Cardiac fibroblast (primary cell): Measurements from ENCODE around the gene CALR3.
"Not testable (repeated sequence)": the region's sequence is repeated elsewhere in the genome, so short reads cannot be mapped to it uniquely, and the experiment has no call there.

Experiments
- DNase-seq, 2 donors: peaks; one replicate each; pipeline versions ENCODE4 v3.0.0 to v3.0.0-alpha.2; 2010; ENCODE audit warnings: low read depth in 2 of 2
- H3K4me3 ChIP-seq, 2 donors: replicated peaks in 1 of 2; 1 replicate in 1 of 2; 2 replicates in 1 of 2; pipeline ENCODE4 v1.5.1; 2011; ENCODE audit warnings: low read depth in 2 of 2, low read length in 2 of 2, mild to moderate bottlenecking in 2 of 2, moderate library complexity in 1 of 2
- TF ChIP-seq, protein P1 (sequence below): IDR thresholded peaks from one replicate; pipeline ENCODE4 v1.5.1; 2011; ENCODE audit warnings: low read depth, mild to moderate bottlenecking, low read length, inconsistent platforms

The CALR3 gene

DNA sequence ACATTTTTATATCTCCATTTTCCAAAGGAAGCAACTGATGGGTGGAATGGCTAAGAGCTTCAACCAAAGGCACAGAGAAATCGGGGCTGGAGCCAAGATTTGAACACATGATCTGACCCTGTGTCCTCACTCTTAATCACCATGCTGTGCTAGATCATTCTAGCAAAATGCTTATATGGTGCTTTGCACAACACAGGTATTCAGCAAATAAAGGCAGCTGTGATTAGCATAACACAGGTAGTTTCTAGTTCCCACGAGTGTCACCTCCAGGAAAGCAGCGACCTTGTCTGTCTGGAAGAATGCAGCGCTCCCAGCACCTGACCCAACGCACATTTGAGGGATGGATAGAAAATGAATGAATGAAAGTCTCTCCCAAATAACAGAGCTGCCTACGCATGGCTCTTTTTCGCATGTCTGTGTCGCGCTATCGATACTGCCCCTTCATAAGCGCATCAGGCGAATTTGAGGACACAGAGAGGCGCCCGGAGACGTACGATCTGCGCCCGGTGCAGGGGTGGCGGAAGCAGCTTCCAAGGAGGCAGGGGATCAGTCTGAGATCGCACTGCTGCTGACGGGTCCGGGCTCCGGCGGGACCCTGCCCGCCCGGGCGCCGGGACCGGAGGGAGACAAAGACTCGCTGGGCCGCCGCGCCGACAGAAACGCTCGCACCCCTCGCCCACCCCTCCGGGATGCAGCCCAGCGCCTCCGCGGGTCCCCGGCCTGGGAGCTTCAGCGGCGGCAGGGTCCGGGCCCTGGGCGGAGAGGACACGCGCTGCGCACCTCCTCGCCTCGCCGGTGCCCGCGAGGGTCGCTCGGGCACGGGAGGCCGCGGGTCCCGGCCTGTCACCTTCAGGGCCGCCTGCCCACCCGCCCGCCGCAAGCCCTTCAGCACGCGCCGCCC is 24.8 kb downstream of the CALR3 start:
- TF ChIP-seq, protein P1, sequence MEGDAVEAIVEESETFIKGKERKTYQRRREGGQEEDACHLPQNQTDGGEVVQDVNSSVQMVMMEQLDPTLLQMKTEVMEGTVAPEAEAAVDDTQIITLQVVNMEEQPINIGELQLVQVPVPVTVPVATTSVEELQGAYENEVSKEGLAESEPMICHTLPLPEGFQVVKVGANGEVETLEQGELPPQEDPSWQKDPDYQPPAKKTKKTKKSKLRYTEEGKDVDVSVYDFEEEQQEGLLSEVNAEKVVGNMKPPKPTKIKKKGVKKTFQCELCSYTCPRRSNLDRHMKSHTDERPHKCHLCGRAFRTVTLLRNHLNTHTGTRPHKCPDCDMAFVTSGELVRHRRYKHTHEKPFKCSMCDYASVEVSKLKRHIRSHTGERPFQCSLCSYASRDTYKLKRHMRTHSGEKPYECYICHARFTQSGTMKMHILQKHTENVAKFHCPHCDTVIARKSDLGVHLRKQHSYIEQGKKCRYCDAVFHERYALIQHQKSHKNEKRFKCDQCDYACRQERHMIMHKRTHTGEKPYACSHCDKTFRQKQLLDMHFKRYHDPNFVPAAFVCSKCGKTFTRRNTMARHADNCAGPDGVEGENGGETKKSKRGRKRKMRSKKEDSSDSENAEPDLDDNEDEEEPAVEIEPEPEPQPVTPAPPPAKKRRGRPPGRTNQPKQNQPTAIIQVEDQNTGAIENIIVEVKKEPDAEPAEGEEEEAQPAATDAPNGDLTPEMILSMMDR, result no peak
- DNase-seq, result peak; percentile 44 to 72
- H3K4me3 ChIP-seq, result peak overlapping the region; percentile 64 to 78

DNA sequence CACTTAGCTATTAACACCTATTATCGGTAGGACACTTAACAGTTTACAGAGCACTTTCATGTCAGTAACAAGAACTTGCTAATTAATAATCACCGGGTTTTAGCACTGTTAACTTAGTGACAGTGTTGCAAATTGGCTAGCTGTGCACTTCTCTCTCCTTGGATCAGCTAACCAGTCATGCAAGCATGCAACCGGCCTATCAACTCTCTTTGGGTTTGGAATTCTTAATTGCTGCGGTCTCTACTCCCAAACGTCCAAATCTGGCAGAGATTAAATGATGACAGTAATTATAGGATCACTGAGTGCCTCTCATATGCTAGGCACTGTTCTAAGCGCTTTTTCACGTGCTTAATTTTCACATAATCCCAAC is 25.4 kb downstream of the CALR3 start:
- TF ChIP-seq, protein P1, result no peak
- peak overlapping the region; percentile 64 to 78 for H3K4me3 ChIP-seq
- peak; percentile 13 to 25 for DNase-seq

DNA sequence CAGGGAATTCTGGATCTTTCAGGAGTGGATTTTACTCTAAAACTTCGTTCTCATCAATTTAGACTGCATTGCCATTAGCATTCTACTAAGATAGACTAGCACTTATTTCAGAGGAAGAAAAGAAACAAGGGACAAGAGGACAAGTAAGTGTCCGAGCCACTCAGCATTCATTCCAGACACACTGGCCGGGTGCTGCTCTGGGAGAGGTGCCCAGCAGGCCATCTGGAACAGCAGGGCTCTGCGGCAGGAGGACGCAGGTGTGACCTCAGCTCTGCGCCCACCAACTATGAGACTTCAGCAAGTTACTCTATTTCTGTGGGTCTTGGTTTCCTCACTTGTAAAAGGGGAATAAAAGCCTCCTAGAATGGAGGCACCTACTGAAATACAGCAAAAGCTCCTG is 28.4 kb downstream of the CALR3 start:
- no peak overlapping the region for H3K4me3 ChIP-seq
- TF ChIP-seq, protein P1, result no peak
- DNase-seq, result no peak

DNA sequence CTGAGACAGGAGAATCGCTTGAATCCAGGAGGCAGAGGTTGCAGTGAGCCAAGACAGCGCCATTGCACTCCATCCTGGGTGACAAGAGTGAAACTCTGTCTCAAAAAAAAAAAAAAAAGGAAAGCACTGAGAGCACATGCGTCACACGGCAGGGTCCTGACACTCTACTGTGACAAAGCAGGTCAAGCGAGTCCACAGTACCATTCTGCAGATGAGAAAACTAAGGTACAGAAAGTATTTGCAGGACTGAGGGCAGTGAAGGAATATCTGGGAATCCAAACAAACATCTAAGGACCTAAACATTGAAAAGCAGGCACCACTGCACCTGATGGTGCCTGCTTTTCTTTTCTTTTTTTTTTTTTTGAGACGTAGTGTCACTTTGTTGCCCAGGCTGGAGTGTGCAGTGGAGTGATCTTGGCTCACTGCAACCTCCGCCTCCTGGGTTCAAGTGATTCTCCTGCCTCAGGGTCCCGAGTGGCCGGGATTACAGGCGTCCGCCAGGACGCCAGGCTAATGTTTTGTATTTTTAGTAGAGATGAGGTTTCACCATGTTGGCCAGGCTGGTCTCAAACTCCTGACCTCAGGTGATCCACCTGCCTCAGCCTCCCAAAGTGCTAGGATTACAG is 29.1 kb downstream of the CALR3 start:
- H3K4me3 ChIP-seq, DNase-seq: not testable (repeated sequence)

DNA sequence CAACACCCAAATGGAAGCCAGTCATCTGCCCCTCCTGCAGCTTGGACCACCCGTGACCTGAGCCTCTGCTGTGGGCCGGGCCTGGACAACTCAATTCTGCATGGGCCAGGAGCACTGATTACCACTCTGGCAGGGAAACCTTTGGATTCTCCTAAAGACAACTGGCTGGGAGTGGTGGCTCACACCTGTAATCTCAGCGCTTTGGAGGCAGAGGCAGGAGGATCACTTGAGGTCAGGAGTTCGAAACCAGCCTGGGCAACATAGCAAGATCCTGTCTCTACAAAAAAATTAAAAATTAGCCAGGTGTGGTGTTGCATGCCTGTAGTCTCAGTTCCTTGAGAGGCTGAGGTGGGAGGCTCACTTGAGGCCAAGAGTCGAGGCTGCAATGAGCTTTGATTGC is 30.7 kb downstream of the CALR3 start:
- TF ChIP-seq, protein P1, result no peak

DNA sequence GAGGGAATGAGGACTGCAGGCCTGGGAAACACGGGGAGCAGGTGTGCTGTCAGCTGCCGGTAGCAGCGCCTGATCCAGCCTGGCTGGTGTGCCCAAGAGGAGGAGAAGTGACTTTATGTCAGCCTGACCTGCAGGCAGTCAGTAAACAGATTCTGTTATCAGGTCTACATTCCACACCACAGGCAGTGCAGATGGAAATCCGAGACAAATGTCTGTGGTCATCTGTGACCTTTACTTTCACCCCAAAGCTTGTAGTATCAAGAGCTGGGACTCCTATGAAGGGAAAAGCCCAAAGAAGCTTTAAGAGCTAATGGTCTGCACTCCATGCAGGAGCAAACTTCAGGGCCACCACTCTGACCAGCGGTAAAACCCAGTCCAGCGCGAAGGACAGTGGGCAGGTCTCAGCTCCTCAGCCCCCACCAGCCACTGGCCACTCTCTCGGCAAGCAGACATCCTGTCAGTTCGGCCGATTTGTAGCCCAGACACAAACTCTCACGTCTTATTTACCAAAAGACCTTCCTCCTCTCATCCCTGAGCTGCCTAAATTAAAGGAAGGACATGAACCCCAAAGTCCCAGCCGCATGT is 31.9 kb downstream of the CALR3 start:
- TF ChIP-seq, protein P1, result no peak
- peak in 1 of 2 donors; percentile 19 for DNase-seq
- H3K4me3 ChIP-seq, result no peak overlapping the region

More for the DNA sequence above, 30.7 kb downstream of the CALR3 start:
- no peak overlapping the region for H3K4me3 ChIP-seq
- DNase-seq, result no peak
